NCI-H1694 (cell line): Measurements from ENCODE around the gene LSM2.
"Not testable (repeated sequence)": the region's sequence is repeated elsewhere in the genome, so short reads cannot be mapped to it uniquely, and the experiment has no call there.

ENCODE experiments used
- DNase-seq: peaks from one replicate; lab custom pipeline; 2025; lab: John Stamatoyannopoulos, UW

The LSM2 gene

GRCh38 chr6:31827286-31828079, 20.7 kb upstream of the LSM2 start, which contains the start of gene HSPA1B:
HSPA1B (plus strand) TSS chr6:31827738; CDS start chr6:31827951, 213 bp downstream.
- DNase-seq: peak; percentile 76

GRCh38 chr6:31826793-31827285, 20.1 kb upstream of the LSM2 start:
- no peak for DNase-seq

- no peak for DNase-seq
Measured at GRCh38 chr6:31825553-31825952, 18.8 kb upstream of the LSM2 start.

DNA sequence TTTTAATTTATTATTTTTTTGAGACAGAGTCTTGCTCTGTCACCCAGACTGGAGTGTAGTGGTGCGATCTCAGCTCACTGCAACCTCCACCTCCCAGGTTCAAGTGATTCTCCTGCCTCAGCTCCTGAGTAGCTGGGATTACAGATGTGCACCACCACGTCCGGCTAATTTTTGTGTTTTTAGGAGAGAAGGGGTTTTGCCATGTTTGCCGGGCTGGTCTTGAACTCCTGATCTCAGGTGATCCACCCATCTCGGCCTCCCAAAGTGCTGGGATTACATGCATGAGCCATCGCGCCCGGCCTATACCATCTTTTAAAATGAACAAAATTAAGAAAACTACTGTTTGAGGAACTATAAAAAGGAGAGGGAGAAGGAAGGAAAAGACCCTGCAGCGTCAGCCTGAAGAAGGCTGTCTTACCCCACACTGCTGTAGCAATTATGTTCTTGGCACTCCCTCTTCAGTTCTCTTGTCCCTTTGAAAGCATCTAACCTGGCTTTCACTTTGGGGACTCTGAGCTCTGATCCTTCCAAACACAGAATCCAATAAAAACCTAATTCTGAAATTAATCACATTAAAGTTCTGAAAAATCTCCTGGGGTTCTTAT, 16.9 kb upstream of the LSM2 start:
- DNase-seq: not testable (repeated sequence)

DNA sequence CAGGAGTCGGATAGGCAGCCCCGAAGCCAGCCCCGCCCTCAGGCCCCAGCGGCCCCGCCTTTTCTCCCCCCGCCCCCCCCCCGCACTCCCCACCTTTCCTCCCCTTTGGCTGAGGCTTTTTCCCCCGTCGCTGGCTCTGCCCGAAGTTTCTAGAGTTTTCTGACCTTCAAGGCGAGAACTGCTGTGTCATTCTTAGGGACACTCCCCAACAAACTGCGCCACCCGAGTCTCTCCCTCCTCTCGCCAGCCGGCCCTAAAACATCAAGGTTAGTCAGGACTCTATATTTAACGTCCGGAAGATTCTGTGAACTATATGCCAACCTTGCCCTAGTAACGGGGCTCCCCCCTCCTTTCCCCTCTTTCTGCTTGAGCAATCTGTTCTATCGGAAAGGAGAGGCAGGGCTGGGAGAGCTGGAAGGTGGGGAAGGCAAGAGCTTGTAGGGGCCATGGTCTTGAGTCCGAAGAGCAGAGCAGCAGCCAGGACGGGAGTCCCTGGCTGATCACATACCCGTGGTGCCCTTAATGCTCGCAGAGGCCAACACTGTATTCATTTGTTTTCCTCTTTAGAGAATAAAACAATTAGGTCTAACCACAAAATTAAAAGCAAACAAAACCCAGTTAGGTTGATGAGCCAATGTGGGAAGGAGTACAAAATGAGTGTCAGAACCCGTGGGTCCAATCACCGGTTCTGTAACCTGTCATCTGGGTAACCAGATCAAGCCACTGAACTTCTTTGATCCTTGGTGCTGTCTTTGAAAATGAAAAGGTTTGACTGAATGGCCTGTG, 15.5 kb upstream of the LSM2 start:
- DNase-seq: no peak

GRCh38 chr6:31821301-31822035, 14.7 kb upstream of the LSM2 start:
- DNase-seq: no peak

- DNase-seq: not testable (repeated sequence)
Measured at GRCh38 chr6:31820399-31820798, 13.6 kb upstream of the LSM2 start.

DNA sequence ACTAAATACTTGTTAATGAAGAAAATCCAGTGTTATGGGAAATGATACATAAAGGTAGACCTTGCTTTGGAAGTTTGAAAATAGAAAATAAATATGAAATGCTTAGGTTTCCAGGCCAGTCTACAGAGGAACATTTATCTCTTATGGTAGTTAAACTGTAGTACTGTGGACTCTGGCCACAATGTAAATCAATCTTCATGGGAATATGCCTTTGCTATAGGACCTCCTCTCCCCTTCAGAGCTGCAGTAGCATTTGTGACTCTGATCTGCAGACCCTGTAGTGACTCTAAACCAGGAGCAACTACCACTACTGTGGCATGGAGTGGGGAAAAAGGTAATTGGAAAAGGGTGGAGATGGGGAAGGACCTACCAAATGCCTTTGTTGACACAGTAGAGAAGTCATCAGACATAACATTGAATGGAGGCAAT, 13.1 kb upstream of the LSM2 start:
- no peak for DNase-seq

DNA sequence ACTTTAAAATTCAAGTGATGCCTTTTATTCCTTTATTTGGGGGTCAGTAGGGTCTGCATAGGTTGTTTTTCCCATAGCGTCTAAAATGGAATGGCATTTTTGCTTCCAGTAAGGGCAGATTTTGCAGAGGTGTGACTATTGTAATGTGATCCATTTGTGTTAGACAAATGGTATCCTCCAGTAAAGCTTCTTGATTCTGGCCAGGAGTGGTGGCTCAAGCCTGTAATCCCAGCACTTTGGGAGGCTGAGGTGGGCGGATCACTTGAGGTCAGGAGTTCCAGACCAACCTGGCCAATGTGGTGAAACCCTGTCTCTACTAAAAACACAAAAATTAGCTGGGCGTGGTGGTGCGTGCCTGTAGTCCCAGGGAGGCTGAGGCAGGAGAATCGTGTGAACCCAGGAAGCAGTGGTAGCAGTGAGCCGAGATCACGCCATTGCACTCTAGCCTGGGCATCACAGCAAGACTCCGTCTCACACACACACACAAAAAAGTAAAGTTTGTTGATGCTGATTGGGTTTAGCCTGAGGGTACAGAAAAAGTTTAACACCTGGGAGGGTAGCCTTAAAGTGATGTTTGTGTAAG, 11.3 kb upstream of the LSM2 start:
- not testable (repeated sequence) for DNase-seq

GRCh38 chr6:31817133-31817928, 10.6 kb upstream of the LSM2 start:
- DNase-seq: not testable (repeated sequence)

GRCh38 chr6:31815025-31815838, 8.5 kb upstream of the LSM2 start, which contains the start of the genes HSPA1A and HSPA1L:
HSPA1A (plus strand) TSS chr6:31815543; CDS start chr6:31815757, 214 bp downstream.
HSPA1L (minus strand) TSS chr6:31815283; CDS start chr6:31811972, 3,311 bp downstream.
- peak; percentile 63 for DNase-seq

DNA sequence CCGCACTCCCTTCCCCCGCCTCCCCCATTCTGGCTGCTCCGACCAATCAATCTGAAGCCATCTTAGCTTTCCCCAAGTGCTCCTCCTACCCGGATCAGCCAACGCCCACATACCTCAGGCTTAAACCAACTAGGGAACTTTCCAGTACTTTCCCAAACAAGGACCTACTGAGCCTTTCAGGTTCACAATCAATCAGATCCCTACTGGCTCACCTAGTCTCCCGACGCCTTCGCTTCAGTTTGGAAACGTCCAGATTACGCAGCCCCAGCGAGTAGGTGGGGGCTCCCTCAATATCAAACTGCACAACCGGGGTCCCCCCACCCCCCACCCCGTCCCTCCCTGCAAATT, 7.9 kb upstream of the LSM2 start:
- DNase-seq: peak; percentile 65

- DNase-seq: no peak
Measured at GRCh38 chr6:31813465-31813849, 6.7 kb upstream of the LSM2 start.

GRCh38 chr6:31811645-31812044, 4.9 kb upstream of the LSM2 start:
- DNase-seq: no peak

DNA sequence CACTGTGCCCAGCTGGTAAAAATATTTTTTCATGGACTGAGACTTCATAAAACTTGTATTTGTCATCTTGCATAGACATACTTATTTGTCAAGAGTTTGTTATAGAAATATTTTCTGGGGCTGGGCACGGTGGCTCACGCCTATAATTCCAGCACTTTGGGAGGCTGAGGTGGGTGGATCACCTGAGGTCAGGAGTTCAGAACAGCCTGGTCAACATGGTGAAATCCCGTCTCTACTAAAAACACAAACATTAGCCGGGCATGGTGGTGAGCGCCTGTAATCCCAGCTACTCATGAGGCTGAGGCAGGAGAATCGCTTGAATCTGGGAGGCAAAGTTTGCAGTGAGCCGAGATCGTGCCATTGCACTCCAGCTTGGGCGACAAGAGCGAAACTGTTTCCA, 1.8 kb upstream of the LSM2 start:
- DNase-seq: not testable (repeated sequence)

- DNase-seq: no peak
Measured at GRCh38 chr6:31805939-31806469, 762 bp downstream of the LSM2 start.

DNA sequence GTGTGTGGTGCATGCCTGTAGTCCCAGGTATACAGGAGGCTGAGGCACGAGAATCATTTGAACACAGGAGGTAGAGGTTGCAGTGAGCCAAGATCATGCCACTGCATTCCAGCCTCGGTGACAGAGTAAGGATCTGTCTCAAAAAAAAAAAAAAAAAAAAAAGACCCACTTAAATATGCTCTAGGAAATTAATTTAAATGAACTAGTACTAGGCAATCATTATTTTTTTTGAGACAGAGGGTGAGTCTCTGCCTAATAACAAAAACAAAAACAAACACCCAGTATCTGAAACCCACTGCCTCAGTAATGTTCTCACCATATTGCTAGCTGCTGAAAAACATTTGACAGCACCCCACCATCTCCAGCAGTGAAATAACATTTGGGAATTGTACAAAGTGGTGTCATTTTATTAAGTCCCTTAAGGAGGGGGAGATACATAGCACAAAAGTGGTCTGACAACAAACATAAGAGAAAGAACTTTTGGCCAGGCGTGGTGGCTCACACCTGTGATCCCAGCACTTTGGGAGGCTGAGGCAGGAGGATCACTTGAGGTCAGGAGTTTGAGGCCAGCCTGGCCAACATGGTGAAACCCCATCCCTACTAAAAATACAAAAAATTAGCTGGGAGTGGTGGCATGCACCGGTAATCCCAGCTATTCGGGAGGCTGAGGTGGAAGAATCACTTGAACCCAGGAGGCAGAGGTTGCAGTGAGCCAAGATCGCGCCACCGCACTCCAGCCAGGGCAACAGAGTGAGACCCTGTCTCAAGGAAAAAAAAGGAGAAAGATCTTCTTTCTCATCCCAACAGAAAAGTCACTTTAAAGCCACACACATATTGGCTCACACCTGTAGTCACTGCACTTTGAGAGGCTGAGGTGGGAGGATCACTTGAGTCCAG, 5.5 kb downstream of the LSM2 start:
- DNase-seq: not testable (repeated sequence)

DNA sequence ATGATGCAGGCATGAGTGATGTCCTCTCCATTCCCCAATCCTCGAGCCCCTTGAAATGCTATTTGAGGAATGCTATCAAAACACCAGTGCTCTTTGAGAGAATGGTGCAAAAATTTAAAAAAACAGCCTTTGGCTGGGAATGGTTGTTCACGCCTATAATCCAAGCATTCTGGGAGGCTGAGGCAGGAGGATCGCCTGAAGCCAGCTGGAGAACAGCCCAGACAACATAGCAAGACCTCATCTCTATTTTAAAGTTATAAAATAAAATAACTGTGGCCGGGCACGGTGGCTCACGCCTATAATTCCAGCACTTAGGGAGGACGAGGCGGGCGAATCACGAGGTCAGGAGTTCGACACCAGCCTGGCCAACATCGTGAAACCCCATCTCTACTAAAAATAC, 7.0 kb downstream of the LSM2 start:
- DNase-seq: no peak
